KOPT-K1 (cell line): ENCODE measurements around the gene SDSL.

Experiments used
- H3K27ac ChIP-seq: fragments of 200-600 bp; sonication (generic); 2 replicates; pipeline ENCODE4 v1.5.1; 2016; ENCODE audit warnings: antibody characterized with exemption, mild to moderate bottlenecking, low read depth, low read length; ENCODE audit not compliant: poor library complexity, severe bottlenecking
- H3K36me3 ChIP-seq: fragments of 200-600 bp; sonication (generic); 2 replicates; pipeline ENCODE4 v1.5.1; 2017; ENCODE audit warnings: antibody characterized with exemption, mild to moderate bottlenecking, low read length, moderate library complexity; ENCODE audit not compliant: insufficient read depth
- H3K9me3 ChIP-seq: fragments of 200-600 bp; sonication (generic); 2 replicates; pipeline ENCODE4 v1.5.1; 2017; ENCODE audit warnings: antibody characterized with exemption, low read length, mild to moderate bottlenecking; ENCODE audit not compliant: insufficient read depth, poor library complexity, severe bottlenecking

Gene SDSL

DNA sequence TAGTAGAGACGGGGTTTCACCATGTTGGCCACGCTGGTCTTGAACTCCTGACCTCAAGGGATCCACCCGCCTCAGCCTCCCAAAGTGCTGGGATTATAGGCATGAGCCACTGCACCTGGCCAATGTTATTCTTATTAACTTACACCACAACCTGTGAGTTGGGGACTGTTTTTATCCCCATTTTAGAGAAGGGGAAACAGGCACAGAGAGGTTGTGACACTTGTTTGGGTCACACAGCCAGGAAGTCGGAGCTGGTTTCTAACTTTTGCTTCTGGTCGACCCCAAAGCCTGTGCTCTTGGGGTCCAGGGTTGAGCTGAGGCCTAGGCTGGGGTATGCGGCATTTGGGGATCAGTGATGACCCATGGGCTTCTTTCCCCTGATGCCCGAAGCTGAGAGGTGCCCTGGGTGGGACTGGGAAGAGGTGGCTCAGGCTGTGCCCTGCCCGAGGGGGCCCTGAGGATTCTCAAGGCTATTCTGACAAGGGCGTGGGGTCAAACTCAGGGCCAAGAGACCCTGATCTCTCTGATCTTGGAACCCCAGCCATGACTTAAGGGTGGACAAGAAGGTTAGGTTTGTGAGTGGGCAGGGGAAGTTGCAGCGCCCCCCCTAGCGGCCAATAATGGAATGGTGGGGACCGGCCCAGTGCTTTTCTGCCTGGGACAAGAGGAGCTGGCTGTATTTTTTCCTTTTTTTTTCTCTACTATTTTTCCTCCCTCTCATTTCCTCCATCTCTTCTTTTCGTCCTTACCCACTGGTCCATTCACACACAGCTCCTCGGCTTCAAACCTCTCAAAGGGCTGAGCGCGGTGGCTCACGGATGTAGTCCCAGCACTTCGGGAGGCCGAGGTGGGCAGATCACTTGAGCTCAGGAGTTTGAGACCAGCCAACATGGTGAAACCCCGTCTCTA is 3.0 kb downstream of the SDSL start:
- Histone ChIP-seq H3K36me3 (no peaks in the 10 kb centered on the region), H3K27ac (no peak overlapping the region)

DNA sequence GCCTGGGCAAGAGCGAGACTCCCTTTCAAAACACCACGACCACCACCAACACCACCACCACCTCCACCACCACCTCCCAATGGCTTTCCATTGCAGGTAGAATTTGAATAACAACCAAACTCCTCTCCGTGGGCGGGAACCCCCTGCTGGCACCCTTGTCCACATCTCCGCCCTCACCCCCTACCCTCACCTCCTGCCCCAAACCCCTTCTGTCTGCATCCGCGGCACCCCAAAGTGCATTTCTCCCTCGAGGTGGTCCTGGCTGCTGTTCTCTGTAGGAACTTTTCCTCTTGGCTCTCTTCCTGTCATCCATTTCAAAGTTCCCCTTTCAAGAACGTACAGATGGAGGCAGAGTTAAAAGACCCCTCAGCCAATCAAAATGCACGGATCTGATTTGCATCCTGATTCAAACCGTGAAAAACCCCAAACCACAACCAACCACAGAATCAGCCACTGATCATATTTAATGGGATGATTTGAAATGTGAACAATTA is 3.8 kb downstream of the SDSL start:
- H3K36me3 ChIP-seq, result no peaks in the 10 kb centered on the region
- no peak overlapping the region for H3K27ac ChIP-seq
- no peaks in the 10 kb centered on the region for H3K9me3 ChIP-seq

More for the DNA sequence above, 3.0 kb downstream of the SDSL start:
- no peaks in the 10 kb centered on the region for H3K9me3 ChIP-seq

DNA sequence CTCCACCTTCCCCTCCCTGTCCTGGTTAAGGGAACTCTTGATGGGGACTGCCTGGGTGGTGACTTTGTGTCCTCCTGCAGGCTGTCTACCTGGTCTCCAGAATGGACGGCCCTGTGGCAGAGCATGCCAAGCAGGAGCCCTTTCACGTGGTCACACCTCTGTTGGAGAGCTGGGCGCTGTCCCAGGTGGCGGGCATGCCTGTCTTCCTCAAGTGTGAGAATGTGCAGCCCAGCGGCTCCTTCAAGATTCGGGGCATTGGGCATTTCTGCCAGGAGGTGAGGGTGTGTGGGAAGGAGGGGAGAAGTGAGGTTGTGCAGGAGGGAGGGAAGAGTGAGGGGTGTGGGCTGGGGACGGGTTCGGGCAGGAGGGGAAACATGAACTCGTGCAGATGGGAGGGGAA is 5.7 kb downstream of the SDSL start:
- Histone ChIP-seq H3K27ac (no peak overlapping the region), H3K9me3 (no peaks in the 10 kb centered on the region), H3K36me3 (no peaks in the 10 kb centered on the region)

DNA sequence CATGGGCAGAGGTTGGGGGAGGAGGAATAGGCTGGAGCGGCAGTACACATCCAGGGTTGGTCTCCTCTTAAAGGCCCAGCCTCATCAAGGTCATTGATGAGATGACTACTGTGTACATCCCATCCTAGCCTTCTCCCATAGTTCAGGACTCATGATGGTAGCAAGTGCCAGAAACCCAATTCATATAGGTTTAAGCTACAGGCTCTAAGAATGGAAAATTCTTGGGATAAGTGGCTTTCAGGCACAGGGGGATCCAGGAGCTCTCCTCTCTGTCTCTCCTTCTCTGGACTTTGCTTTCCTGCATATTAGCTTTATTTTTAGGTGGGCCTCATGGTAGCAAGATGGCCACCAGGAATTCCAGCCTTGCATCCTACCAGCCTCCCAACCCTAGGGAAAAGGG is 6.3 kb downstream of the SDSL start:
- Histone ChIP-seq H3K9me3 (no peaks in the 10 kb centered on the region), H3K36me3 (no peaks in the 10 kb centered on the region)

DNA sequence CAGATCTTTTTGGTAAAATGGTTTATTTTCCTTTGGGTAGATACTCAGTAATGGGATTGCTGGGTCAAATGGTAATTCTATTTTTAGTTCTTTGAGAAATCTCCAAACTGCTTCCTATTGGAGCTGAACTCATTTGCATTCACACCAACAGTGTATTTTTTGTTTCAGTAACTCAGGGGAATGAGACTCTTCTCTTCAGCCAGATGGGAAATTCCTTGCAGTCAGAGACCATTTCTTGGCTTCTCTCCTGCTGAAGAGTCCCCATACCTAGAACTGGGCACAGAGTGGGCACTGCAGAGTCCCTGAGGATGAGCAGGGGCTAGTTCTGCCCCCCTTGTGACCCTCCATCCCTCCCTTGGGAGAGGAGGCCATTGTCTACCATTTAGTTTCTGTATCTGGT is 10.8 kb downstream of the SDSL start:
- no peak overlapping the region for H3K27ac ChIP-seq
- no peaks in the 10 kb centered on the region for H3K36me3 ChIP-seq
- H3K9me3 ChIP-seq, result no peaks in the 10 kb centered on the region

More for the DNA sequence above, 6.3 kb downstream of the SDSL start:
- no peak overlapping the region for H3K27ac ChIP-seq

DNA sequence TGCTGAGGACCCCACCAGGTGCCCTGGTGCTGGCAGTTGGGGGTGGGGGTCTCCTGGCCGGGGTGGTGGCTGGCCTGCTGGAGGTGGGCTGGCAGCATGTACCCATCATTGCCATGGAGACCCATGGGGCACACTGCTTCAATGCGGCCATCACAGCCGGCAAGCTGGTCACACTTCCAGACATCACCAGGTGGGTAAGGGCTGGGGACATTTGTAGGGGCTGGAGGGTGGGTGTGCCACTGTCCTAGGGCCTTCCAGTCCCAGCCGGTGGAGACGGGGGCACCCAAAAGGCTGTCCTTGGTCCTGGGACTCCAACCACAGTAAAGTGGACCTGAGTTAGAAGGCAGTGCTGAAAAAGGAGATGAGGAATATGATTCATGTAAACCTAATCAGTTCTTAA is 13.2 kb downstream of the SDSL start:
- Histone ChIP-seq H3K9me3 (no peaks in the 10 kb centered on the region), H3K27ac (no peak overlapping the region), H3K36me3 (no peaks in the 10 kb centered on the region)

DNA sequence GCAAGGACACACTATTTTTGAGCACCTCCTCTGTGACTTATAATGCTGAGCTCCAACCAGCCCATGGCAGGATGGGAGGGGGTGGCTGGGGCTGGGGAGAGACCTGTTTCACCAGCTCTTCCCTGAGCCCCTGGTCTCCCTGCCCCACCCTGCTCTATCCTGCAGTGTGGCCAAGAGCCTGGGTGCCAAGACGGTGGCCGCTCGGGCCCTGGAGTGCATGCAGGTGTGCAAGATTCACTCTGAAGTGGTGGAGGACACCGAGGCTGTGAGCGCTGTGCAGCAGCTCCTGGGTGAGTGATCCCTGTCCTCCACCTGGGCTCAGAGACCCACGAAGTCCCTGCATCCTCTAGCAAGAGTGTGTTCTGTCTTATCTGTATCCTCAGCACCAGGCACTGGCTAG is 14.4 kb downstream of the SDSL start:
- H3K36me3 ChIP-seq, result no peaks in the 10 kb centered on the region
- H3K27ac ChIP-seq, result no peak overlapping the region
- H3K9me3 ChIP-seq, result no peaks in the 10 kb centered on the region

DNA sequence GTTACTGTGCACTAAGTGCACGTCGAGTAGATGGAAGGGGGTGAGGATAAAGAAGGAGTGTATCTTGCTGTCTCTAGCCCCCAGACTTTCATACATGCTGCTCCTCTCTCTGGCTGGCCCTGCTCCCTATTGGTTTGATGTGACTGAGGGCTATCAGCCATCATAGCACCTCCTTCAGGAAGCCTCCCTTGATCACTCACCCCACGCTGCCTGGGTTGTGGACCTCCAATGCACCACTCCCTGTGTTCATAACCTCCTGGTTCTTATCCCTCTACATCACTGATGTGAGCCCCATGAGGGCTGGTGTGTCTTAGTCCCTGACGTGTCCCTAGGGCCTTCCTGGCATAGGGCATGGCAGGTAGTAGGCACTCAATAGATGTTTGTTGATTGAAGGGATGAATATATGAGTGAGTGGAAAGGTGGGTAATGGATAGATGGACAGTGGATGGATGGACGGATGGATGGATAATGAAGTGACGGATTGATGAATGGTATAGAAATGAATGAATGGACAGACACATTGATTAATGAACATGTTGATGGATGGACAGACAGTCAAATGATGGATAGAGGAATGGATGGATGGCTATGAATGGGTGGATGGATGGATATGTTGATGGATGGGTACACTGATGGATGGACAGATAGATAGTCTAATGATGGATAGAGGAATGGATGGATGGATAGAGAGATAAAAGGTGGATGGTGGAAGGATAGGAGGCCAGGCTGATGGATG is 15.0 kb downstream of the SDSL start:
- Histone ChIP-seq H3K36me3 (no peaks in the 10 kb centered on the region), H3K9me3 (no peaks in the 10 kb centered on the region), H3K27ac (no peak overlapping the region)

DNA sequence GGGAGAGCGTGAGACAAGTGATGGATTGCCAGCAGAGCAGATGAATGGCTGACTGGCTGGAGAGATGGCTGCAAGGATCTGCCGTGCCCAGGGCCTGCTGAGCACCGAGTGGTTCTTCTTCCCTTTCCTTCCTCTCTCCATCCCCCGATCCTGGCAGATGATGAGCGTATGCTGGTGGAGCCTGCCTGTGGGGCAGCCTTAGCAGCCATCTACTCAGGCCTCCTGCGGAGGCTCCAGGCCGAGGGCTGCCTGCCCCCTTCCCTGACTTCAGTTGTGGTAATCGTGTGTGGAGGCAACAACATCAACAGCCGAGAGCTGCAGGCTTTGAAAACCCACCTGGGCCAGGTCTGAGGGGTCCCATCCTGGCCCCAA is 15.5 kb downstream of the SDSL start:
- H3K9me3 ChIP-seq, result no peaks in the 10 kb centered on the region
- H3K27ac ChIP-seq, result no peak overlapping the region
- no peaks in the 10 kb centered on the region for H3K36me3 ChIP-seq

DNA sequence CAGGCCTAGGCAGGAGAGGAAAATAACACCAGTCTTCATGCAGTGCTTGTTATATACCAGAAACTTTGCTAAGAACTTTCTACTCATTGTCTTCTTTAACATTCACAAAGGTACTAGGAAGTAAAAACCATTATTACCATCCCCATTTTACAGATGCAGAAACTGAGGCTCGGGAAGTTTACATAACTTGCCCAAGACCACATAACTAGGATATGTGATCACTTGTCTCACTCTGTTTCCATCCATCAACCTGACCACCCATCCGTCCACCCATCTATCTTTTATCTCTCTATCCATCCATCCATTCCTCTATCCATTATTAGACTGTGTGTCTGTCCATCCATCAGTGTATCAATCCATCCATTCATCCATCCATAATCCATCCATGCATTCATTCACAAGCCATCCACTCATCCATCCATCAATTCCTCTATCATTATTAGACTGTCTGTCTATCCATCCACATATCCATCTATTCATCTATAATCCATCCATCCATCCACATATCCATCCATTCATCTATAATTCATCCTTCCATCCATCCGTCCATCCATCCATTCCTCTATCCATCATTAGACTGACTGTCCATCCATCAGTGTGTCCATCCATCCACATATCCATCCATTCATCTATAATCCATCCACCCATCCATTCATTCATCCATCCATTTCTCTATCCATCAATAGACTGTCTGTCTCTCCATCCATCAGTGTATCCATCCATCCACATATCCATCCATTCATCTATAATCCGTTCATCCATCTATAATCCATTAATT is 16.5 kb downstream of the SDSL start:
- H3K9me3 ChIP-seq, result no peaks in the 10 kb centered on the region
- H3K36me3 ChIP-seq, result no peaks in the 10 kb centered on the region
- H3K27ac ChIP-seq, result no peak overlapping the region

DNA sequence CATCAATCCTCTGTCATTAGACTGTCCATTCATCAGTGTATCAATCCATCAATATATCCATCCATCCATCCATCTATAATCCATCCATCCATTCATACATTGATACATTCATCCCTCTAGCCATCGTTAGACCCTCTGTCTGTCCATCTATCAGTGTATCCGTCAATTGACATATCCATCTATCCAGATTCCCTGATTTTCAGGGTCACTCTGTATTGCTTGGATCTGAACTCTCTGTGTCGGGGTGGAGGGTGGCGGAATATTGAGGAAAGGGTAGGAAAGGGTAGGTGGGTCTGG is 17.1 kb downstream of the SDSL start:
- no peak overlapping the region for H3K27ac ChIP-seq
- H3K36me3 ChIP-seq, result no peaks in the 10 kb centered on the region
- no peaks in the 10 kb centered on the region for H3K9me3 ChIP-seq

DNA sequence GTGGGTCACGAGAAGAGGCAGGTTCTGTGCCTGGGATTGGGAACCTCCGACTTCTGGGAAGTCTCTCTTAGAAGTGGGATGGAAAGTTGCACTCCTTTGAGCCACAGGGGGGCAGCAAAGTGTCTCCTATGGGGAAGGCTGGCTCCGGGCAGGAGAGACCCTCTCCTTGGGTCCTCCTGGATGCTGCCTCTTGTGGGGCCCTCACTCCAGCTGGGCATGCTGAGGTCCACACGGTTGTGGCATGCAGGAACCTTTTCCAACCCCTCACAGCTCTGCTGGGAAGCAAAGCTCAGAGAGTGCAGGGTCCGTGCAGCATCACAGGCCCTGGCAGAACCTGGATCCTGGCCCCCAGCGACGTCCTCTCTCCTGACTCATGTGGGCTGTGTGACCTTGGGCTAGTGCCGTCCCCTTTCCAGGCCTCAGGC is 17.4 kb downstream of the SDSL start:
- H3K36me3 ChIP-seq, result no peaks in the 10 kb centered on the region

DNA sequence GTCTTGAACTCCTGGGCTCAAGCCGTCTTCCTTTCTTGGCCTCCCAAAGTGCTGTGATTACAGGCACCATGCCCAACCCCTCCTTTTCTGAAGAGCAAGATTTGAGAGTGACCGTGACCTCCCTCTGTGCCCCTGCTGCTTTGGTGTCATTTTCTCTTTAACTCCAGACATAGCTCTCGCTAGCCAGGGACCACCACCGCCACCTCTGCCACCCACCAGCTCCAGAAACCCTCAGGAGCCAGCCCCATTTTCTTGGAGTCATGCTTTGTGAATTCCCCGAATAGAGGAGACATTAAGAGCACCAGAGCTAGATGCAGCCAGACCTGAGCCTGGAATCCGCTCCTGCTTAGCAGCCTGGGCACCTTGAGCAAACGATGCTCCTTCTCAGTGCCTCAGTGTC is 18.2 kb downstream of the SDSL start:
- H3K36me3 ChIP-seq, result no peaks in the 10 kb centered on the region
- peaks cover 3% of the 10 kb centered on the region for H3K9me3 ChIP-seq
- H3K27ac ChIP-seq, result no peak overlapping the region

More for the DNA sequence above, 17.4 kb downstream of the SDSL start:
- H3K27ac ChIP-seq, result no peak overlapping the region
- no peaks in the 10 kb centered on the region for H3K9me3 ChIP-seq

DNA sequence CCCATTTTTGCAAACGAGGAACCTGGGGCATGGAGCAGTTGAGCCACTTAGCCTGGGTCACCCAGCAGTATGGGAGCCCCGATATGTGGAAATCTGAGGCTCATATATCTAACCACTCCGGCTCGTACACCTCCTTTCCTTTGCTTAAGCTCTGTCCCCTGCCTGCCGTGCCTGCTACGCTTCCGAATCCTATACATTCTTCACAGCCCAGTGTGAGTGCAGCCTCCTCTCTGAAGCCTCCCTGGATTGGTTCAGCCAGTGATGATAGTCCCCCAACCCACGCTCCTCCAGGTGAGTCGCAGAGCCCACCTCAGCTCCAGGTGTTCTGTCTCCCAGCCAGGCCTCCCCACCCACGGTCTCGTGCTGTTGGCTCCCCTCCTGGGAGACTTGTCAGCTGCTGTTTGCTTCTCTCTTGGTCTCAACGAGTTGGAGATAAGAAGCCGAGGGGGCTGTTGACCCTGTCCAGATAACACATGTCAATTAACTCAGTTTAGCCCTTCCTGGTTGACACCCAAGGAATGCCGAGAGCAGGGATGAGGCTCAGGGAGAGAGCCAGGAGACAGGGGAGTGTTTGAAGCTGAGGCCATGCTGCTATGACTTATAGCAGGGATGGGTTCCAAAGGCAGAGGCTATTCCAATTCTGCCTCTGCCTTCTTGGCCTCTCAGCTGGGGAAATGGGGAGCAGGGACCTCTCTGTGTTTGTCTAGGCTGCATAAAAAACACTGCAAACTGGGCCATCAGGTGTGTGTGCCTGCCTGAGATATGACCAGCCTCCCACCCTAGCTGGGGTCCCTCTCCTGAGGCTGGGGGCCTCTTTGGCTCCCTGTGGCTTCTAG is 19.0 kb downstream of the SDSL start:
- peaks cover 8% of the 10 kb centered on the region for H3K9me3 ChIP-seq
- no peak overlapping the region for H3K27ac ChIP-seq
- H3K36me3 ChIP-seq, result no peaks in the 10 kb centered on the region
